HepG2 (cell line): ENCODE measurements around the gene MYOM1. TPM values are rescaled to one million over a fixed set of nuclear protein-coding genes. Genes with fewer than 3 reads are reported as not detected.

Experiments used
- ARID2 ChIP-seq: sonication (generic); formaldehyde crosslinking; IDR thresholded peaks from 2 replicates; pipeline ENCODE4 v1.8.1; 2022; ENCODE audit warnings: mild to moderate bottlenecking, missing genetic modification reagents, borderline replicate concordance
- BORCS8-MEF2B ChIP-seq: sonication (generic); formaldehyde crosslinking; IDR thresholded peaks from 2 replicates; pipeline ENCODE4 v1.8.0; 2022; ENCODE audit warnings: mild to moderate bottlenecking, missing genetic modification reagents
- KDM2A ChIP-seq: sonication (generic); formaldehyde crosslinking; IDR thresholded peaks from 2 replicates; pipeline ENCODE4 v1.4.0; 2020; ENCODE audit warnings: low read depth, missing genetic modification reagents, borderline replicate concordance
- LCORL ChIP-seq, 2 experiments: fragments of 450-650 bp in 1 of 2; sonication (generic) in 1 of 2; formaldehyde crosslinking in 1 of 2; IDR thresholded peaks; 2 replicates each; pipeline versions ENCODE4 v1.5.0 to v1.6.1; 2017 to 2020; ENCODE audit warnings: antibody characterized with exemption in 1 of 2, missing genetic modification reagents in 1 of 2
- RBM22 ChIP-seq: fragments of 200-400 bp; formaldehyde crosslinking; optimal IDR thresholded peaks from 2 replicates; pipeline ENCODE3; 2017; ENCODE audit warnings: mild to moderate bottlenecking, low read length, moderate library complexity
- SMAD3 ChIP-seq: sonication (generic); formaldehyde crosslinking; IDR thresholded peaks from 2 replicates; pipeline ENCODE4 v1.4.0; 2020; ENCODE audit warnings: missing genetic modification reagents
- SMYD3 ChIP-seq: sonication (generic); formaldehyde crosslinking; IDR thresholded peaks from 2 replicates; pipeline ENCODE4 v1.8.1; 2023; ENCODE audit warnings: mild to moderate bottlenecking, missing genetic modification reagents
- XRCC5 ChIP-seq: fragments of 200-400 bp; formaldehyde crosslinking; optimal IDR thresholded peaks from 2 replicates; pipeline ENCODE3; 2017; ENCODE audit warnings: mild to moderate bottlenecking, low read length
- ZBTB38 ChIP-seq: sonication (generic); formaldehyde crosslinking; IDR thresholded peaks from 2 replicates; pipeline ENCODE4 v1.5.1; 2020; ENCODE audit warnings: mild to moderate bottlenecking, missing genetic modification reagents
- ZMYM4 ChIP-seq: sonication (generic); formaldehyde crosslinking; IDR thresholded peaks from 2 replicates; pipeline ENCODE4 v1.8.1; 2023; ENCODE audit warnings: mild to moderate bottlenecking, missing genetic modification reagents
- ZNF121 ChIP-seq: sonication (generic); formaldehyde crosslinking; IDR thresholded peaks from 2 replicates; pipeline ENCODE4 v1.5.0; 2020; ENCODE audit warnings: mild to moderate bottlenecking, missing genetic modification reagents
- ZNF331 ChIP-seq: sonication (generic); formaldehyde crosslinking; IDR thresholded peaks from 2 replicates; pipeline ENCODE4 v1.4.0; 2020; ENCODE audit warnings: missing genetic modification reagents
- ZNF496 ChIP-seq: sonication (generic); formaldehyde crosslinking; IDR thresholded peaks from 2 replicates; pipeline ENCODE4 v1.8.1; 2023; ENCODE audit warnings: mild to moderate bottlenecking, moderate library complexity, missing genetic modification reagents; ENCODE audit not compliant: insufficient replicate concordance
- polyA plus RNA-seq, 8 experiments: library from polyadenylated mRNA; depleted of rRNA in 3 of 8; stranded (reverse) in 7 of 8; unstranded in 1 of 8; fragments of >200 nt; fragmentation: Illumina TruSeq in 4 of 8; extraction: Trizol in 4 of 8; gene quantifications; 2 replicates each; pipeline versions ENCODE4 v1.2.1 to v1.2.3, GENCODE V29; 2011 to 2016; ENCODE audit warnings: low read depth in 4 of 8, missing spikeins in 1 of 8, mixed read lengths in 1 of 8; ENCODE audit not compliant: insufficient read depth in 1 of 8
- total RNA-seq, 5 experiments: library from RNA; depleted of rRNA; stranded (reverse); fragments of >200 nt; fragmentation: Illumina TruSeq; extraction: Trizol; gene quantifications; 2 replicates each; pipeline ENCODE4 v1.2.3, GENCODE V29; 2016; ENCODE audit warnings: low read depth in 1 of 5
- TF ChIP-seq, protein P1 (sequence below): sonication (generic); formaldehyde crosslinking; IDR thresholded peaks from 2 replicates; pipeline ENCODE4 v1.9.0; 2022; ENCODE audit warnings: missing genetic modification reagents, mild to moderate bottlenecking, borderline replicate concordance
- TF ChIP-seq, protein P2 (sequence below): sonication (generic); formaldehyde crosslinking; IDR thresholded peaks from 2 replicates; pipeline ENCODE4 v1.8.0; 2022; ENCODE audit warnings: mild to moderate bottlenecking, missing genetic modification reagents
- TF ChIP-seq, protein P3 (sequence below): sonication (generic); formaldehyde crosslinking; IDR thresholded peaks from 2 replicates; pipeline ENCODE4 v1.4.0; 2020; ENCODE audit warnings: missing genetic modification reagents
- TF ChIP-seq, protein P4 (sequence below): sonication (generic); formaldehyde crosslinking; IDR thresholded peaks from 2 replicates; pipeline ENCODE4 v1.4.0; 2020; ENCODE audit warnings: missing genetic modification reagents, borderline replicate concordance
- TF ChIP-seq, protein P5 (sequence below): sonication (generic); formaldehyde crosslinking; IDR thresholded peaks from 2 replicates; pipeline ENCODE4 v1.5.1; 2020; ENCODE audit warnings: mild to moderate bottlenecking, moderate library complexity, missing genetic modification reagents

MYOM1 gene
- total and polyA plus RNA-seq, 2 of the 13 experiments (the other 11 are each of a cell fraction or from before 2014, with no cell fraction given): 0.46 to 0.98 TPM

DNA sequence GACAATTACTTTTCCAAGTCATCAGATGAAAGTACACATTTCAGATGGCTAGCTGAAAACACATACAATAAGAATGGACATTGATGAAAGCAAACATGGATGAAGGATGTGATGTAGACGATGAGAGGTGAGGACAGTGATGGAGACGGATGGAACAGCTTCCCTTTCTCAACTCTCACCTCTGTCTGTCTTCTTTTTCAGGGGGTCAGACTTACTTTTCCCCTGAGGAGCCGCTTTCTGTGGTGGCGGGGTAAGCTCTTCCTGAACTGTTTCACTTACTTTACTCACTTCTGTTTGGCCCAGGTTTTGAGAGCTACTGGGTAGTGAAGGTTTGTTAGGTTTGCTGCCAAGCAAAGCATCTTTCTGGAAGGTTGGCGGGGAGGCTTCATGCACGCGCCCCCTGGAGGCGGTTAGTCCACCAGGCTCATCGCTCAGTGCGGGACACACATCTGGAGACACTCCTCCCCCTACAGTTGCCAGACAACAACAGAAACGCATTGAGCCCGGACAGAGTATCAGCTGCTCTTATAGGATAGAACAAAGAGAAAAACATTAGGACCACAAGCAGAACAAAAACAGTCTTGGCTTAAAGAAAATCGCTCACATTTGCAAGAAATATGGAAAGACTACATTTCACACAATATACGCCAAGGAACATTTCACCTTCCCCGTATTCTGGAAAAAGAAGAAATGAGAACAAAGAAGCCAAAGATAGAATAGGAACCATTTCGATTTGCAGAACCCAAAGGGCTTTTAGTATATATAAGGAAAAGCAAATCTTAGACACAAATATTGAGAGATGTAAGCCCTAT, 90.5 kb downstream of the MYOM1 start (continued):
- TF ChIP-seq BORCS8-MEF2B (peak; percentile 39; the same call in 1 of the 2 replicates), ZNF331 (CRISPR knock-in tag) (peak; percentile 62; the same call in 1 of the 2 replicates), KDM2A (CRISPR knock-in tag) (peak; percentile 80; the same call in 1 of the 2 replicates), ZBTB38 (CRISPR knock-in tag) (peak; percentile 82), ZMYM4 (peak; percentile 85), SMAD3 (CRISPR knock-in tag) (0 out of 2 replicates have a peak, but pooled peaks have one; percentile 34), LCORL (IDR thresholded peaks at IDR 0.05) (no peak), LCORL (CRISPR knock-in tag; IDR thresholded peaks at IDR 0.05) (peak; percentile 93), SMYD3 (CRISPR knock-in tag) (peak; percentile 60; the same call in 1 of the 2 replicates), ZNF121 (peak; percentile 63; the same call in 1 of the 2 replicates), XRCC5 (peak; percentile 95), ARID2 (CRISPR knock-in tag) (peak; percentile 32; the same call in 1 of the 2 replicates), ZNF496 (CRISPR knock-in tag) (no peak), RBM22 (no peak)
- TF ChIP-seq, protein P1, sequence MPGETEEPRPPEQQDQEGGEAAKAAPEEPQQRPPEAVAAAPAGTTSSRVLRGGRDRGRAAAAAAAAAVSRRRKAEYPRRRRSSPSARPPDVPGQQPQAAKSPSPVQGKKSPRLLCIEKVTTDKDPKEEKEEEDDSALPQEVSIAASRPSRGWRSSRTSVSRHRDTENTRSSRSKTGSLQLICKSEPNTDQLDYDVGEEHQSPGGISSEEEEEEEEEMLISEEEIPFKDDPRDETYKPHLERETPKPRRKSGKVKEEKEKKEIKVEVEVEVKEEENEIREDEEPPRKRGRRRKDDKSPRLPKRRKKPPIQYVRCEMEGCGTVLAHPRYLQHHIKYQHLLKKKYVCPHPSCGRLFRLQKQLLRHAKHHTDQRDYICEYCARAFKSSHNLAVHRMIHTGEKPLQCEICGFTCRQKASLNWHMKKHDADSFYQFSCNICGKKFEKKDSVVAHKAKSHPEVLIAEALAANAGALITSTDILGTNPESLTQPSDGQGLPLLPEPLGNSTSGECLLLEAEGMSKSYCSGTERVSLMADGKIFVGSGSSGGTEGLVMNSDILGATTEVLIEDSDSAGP (CRISPR knock-in tag): peak; percentile 62; the same call in 1 of the 2 replicates
- TF ChIP-seq, protein P2, sequence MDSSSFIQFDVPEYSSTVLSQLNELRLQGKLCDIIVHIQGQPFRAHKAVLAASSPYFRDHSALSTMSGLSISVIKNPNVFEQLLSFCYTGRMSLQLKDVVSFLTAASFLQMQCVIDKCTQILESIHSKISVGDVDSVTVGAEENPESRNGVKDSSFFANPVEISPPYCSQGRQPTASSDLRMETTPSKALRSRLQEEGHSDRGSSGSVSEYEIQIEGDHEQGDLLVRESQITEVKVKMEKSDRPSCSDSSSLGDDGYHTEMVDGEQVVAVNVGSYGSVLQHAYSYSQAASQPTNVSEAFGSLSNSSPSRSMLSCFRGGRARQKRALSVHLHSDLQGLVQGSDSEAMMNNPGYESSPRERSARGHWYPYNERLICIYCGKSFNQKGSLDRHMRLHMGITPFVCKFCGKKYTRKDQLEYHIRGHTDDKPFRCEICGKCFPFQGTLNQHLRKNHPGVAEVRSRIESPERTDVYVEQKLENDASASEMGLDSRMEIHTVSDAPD: 0 out of 2 replicates have a peak, but pooled peaks have one; percentile 20
- TF ChIP-seq, protein P3, sequence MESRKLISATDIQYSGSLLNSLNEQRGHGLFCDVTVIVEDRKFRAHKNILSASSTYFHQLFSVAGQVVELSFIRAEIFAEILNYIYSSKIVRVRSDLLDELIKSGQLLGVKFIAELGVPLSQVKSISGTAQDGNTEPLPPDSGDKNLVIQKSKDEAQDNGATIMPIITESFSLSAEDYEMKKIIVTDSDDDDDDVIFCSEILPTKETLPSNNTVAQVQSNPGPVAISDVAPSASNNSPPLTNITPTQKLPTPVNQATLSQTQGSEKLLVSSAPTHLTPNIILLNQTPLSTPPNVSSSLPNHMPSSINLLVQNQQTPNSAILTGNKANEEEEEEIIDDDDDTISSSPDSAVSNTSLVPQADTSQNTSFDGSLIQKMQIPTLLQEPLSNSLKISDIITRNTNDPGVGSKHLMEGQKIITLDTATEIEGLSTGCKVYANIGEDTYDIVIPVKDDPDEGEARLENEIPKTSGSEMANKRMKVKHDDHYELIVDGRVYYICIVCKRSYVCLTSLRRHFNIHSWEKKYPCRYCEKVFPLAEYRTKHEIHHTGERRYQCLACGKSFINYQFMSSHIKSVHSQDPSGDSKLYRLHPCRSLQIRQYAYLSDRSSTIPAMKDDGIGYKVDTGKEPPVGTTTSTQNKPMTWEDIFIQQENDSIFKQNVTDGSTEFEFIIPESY: peak; percentile 72
- TF ChIP-seq, protein P4, sequence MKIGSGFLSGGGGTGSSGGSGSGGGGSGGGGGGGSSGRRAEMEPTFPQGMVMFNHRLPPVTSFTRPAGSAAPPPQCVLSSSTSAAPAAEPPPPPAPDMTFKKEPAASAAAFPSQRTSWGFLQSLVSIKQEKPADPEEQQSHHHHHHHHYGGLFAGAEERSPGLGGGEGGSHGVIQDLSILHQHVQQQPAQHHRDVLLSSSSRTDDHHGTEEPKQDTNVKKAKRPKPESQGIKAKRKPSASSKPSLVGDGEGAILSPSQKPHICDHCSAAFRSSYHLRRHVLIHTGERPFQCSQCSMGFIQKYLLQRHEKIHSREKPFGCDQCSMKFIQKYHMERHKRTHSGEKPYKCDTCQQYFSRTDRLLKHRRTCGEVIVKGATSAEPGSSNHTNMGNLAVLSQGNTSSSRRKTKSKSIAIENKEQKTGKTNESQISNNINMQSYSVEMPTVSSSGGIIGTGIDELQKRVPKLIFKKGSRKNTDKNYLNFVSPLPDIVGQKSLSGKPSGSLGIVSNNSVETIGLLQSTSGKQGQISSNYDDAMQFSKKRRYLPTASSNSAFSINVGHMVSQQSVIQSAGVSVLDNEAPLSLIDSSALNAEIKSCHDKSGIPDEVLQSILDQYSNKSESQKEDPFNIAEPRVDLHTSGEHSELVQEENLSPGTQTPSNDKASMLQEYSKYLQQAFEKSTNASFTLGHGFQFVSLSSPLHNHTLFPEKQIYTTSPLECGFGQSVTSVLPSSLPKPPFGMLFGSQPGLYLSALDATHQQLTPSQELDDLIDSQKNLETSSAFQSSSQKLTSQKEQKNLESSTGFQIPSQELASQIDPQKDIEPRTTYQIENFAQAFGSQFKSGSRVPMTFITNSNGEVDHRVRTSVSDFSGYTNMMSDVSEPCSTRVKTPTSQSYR (CRISPR knock-in tag): peak; percentile 85
- TF ChIP-seq, protein P5, sequence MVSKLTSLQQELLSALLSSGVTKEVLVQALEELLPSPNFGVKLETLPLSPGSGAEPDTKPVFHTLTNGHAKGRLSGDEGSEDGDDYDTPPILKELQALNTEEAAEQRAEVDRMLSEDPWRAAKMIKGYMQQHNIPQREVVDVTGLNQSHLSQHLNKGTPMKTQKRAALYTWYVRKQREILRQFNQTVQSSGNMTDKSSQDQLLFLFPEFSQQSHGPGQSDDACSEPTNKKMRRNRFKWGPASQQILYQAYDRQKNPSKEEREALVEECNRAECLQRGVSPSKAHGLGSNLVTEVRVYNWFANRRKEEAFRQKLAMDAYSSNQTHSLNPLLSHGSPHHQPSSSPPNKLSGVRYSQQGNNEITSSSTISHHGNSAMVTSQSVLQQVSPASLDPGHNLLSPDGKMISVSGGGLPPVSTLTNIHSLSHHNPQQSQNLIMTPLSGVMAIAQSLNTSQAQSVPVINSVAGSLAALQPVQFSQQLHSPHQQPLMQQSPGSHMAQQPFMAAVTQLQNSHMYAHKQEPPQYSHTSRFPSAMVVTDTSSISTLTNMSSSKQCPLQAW (CRISPR knock-in tag): peak; percentile 49; the same call in 1 of the 2 replicates
